ENCODE measurements around the gene THUMPD2.

The THUMPD2 gene

GRCh38 chr2:39717067-39717466 is 62.0 kb downstream of the THUMPD2 start:
- DNase-seq (ENCODE audit: low read depth) = no peak

GRCh38 chr2:39715822-39716221 is 63.2 kb downstream of the THUMPD2 start:
- DNase-seq (ENCODE audit: low read depth) = no peak

- no peak for DNase-seq (ENCODE audit: low read depth)
Measured at GRCh38 chr2:39715095-39715494, 64.0 kb downstream of the THUMPD2 start.

GRCh38 chr2:39712953-39713352 is 66.1 kb downstream of the THUMPD2 start:
- no peak for DNase-seq (ENCODE audit: low read depth)

GRCh38 chr2:39710807-39711206 is 68.3 kb downstream of the THUMPD2 start:
- DNase-seq (ENCODE audit: low read depth) = no peak

GRCh38 chr2:39708003-39708402 is 71.1 kb downstream of the THUMPD2 start:
- no peak for DNase-seq (ENCODE audit: low read depth)

GRCh38 chr2:39706945-39707344 is 72.1 kb downstream of the THUMPD2 start:
- no peak for DNase-seq (ENCODE audit: low read depth)

- no peak for DNase-seq (ENCODE audit: low read depth)
Measured at GRCh38 chr2:39706312-39706711, 72.7 kb downstream of the THUMPD2 start.

- no peak for DNase-seq (ENCODE audit: low read depth)
Measured at GRCh38 chr2:39705638-39706037, 73.4 kb downstream of the THUMPD2 start.

- no peak for DNase-seq (ENCODE audit: low read depth)
Measured at GRCh38 chr2:39704540-39704939, 74.5 kb downstream of the THUMPD2 start.

- no peak for DNase-seq (ENCODE audit: low read depth)
Measured at GRCh38 chr2:39703181-39703872, 75.7 kb downstream of the THUMPD2 start.

- no peak for DNase-seq (ENCODE audit: low read depth)
Measured at GRCh38 chr2:39701137-39701536, 77.9 kb downstream of the THUMPD2 start.

GRCh38 chr2:39697454-39697853 is 81.6 kb downstream of the THUMPD2 start:
- no peak for DNase-seq (ENCODE audit: low read depth)

GRCh38 chr2:39696838-39697237 is 82.2 kb downstream of the THUMPD2 start:
- DNase-seq (ENCODE audit: low read depth) = no peak

GRCh38 chr2:39696101-39696553 is 82.9 kb downstream of the THUMPD2 start:
- DNase-seq (ENCODE audit: low read depth) = no peak

- no peak for DNase-seq (ENCODE audit: low read depth)
Measured at GRCh38 chr2:39693245-39693644, 85.8 kb downstream of the THUMPD2 start.

- no peak for DNase-seq (ENCODE audit: low read depth)
Measured at GRCh38 chr2:39689876-39690275, 89.2 kb downstream of the THUMPD2 start.

- no peak for DNase-seq (ENCODE audit: low read depth)
Measured at GRCh38 chr2:39689272-39689841, 89.7 kb downstream of the THUMPD2 start.

- DNase-seq (ENCODE audit: low read depth) = no peak
Measured at GRCh38 chr2:39688181-39688580, 90.9 kb downstream of the THUMPD2 start.

GRCh38 chr2:39686456-39686855 is 92.6 kb downstream of the THUMPD2 start:
- no peak for DNase-seq (ENCODE audit: low read depth)

Data from activated T-helper 9 cell treated with anti-CD3 and anti-CD28 coated beads, Interleukin-2, amount 50 U/mL, for 16 hours (primary cell).